Measurements from ENCODE around the gene SYTL3. TPM values are rescaled to one million over a fixed set of nuclear protein-coding genes. Genes with fewer than 3 reads are reported as not detected.
"Not testable (repeated sequence)": the region's sequence is repeated elsewhere in the genome, so short reads cannot be mapped to it uniquely, and the experiment has no call there.

The SYTL3 gene
- total RNA-seq, 1 donor from 2014 or later: 8.7 TPM

- H3K9me3 ChIP-seq: no peaks in the 10 kb centered on the region
- TF ChIP-seq, protein P1, sequence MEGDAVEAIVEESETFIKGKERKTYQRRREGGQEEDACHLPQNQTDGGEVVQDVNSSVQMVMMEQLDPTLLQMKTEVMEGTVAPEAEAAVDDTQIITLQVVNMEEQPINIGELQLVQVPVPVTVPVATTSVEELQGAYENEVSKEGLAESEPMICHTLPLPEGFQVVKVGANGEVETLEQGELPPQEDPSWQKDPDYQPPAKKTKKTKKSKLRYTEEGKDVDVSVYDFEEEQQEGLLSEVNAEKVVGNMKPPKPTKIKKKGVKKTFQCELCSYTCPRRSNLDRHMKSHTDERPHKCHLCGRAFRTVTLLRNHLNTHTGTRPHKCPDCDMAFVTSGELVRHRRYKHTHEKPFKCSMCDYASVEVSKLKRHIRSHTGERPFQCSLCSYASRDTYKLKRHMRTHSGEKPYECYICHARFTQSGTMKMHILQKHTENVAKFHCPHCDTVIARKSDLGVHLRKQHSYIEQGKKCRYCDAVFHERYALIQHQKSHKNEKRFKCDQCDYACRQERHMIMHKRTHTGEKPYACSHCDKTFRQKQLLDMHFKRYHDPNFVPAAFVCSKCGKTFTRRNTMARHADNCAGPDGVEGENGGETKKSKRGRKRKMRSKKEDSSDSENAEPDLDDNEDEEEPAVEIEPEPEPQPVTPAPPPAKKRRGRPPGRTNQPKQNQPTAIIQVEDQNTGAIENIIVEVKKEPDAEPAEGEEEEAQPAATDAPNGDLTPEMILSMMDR (IDR thresholded peaks at IDR 0.05): no peak
- no peak overlapping the region for H3K4me3 ChIP-seq
- DNase-seq (peak; percentile 78), ATAC-seq (peak; percentile 71)
- H3K36me3 ChIP-seq: no peaks in the 10 kb centered on the region
- peak overlapping the region; percentile 61 for H3K27ac ChIP-seq
- intact Hi-C loops (cut with DNase I): no loop called here
- peaks cover 44% of the 10 kb centered on the region for H3K4me1 ChIP-seq
- H3K27me3 ChIP-seq: no peaks in the 10 kb centered on the region
Measured at GRCh38 chr6:158655569-158656450, 6.0 kb downstream of the SYTL3 start.

DNA sequence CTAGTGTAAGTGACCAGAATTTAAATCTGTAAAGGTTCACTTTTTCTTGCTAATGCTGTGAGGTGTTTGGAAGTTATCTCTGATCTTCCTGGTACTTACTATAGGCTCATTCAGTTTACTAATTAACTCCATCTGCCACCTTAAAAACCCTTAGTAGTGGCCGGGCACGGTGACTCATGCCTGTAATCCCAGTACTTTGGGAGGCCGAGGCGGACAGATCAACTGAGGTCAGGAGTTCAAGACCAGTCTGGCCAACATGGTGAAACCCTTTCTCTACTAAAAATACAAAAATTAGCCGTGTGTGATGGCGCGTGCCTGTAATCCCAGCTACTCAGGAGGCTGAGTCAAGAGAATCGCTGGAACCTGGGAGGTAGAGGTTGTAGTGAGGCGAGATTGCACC lies 7.1 kb downstream of the SYTL3 start:
- ATAC-seq; intact Hi-C loops (cut with DNase I): not testable (repeated sequence)

DNA sequence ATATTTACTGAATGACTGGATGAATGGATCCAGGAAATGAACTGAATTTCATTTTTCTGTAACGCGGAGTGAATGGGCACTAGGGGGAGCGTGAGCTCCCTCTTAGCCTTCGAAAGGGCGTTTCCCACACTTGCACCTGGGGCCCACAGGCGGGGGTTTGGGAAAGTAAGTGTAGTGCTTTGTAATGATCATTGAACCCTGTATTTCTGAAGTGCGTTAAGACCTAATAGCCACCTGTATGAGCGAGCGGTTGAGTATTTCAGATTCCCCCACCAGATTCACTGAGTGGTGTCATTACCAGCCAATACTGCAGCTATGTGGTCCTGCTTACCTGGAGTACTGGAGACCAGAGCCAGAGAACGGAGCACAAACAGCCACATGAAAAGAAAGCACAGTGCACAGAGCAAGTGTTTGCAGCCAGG lies 10.5 kb downstream of the SYTL3 start:
- H3K9me3 ChIP-seq: no peaks in the 10 kb centered on the region
- ATAC-seq: peak; percentile 73

More for the DNA sequence above, 7.1 kb downstream of the SYTL3 start:
- peak; percentile 66 for DNase-seq
- H3K4me3 ChIP-seq, H3K27me3 ChIP-seq, H3K27ac ChIP-seq, H3K9me3 ChIP-seq, H3K36me3 ChIP-seq: not testable (repeated sequence)
- H3K4me1 ChIP-seq: peaks cover 44% of the 10 kb centered on the region

DNA sequence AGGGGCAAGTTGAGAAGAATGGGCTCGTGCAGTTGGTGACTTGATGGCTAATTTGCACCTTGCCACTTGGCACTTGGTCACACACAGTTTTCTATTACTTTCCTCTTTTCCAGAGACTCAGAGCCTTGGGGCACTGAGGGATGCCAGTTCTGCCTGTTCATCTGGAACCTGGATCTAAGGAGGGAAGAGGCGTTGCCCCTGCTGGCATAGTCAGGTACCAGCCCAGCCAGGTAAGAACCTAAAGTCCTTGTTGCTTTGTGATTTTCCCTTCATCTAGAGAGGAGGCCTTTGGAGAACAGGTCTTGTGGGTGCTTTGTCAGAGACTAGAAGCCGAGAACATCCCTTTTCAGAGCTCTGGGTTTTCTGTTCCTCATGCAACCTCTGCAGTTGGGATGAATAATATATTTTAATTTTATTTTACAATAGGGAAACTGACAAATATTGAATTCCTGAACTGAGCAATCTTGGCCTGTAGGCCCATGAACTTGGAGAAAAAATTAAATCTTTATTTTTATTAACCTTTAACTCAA lies 11.4 kb downstream of the SYTL3 start:
- no peaks in the 10 kb centered on the region for H3K27me3 ChIP-seq
- intact Hi-C loops (cut with DNase I): no loop called here
- H3K4me1 ChIP-seq: peaks cover 33% of the 10 kb centered on the region
- H3K27ac ChIP-seq: no peak overlapping the region
- no peaks in the 10 kb centered on the region for H3K9me3 ChIP-seq
- no peak overlapping the region for H3K4me3 ChIP-seq
- ATAC-seq (no peak), DNase-seq (no peak)
- H3K36me3 ChIP-seq: no peaks in the 10 kb centered on the region
- TF ChIP-seq, protein P1 (IDR thresholded peaks at IDR 0.05): no peak

More for the DNA sequence above, 10.5 kb downstream of the SYTL3 start:
- intact Hi-C loops (cut with DNase I): no loop called here
- Histone ChIP-seq H3K36me3 (no peaks in the 10 kb centered on the region), H3K4me1 (peaks cover 42% of the 10 kb centered on the region), H3K27ac (no peak overlapping the region), H3K27me3 (no peaks in the 10 kb centered on the region), H3K4me3 (no peak overlapping the region)
- no peak for DNase-seq
- TF ChIP-seq, protein P1 (IDR thresholded peaks at IDR 0.05): peak; percentile 60

GRCh38 chr6:158662607-158662953 lies 12.7 kb downstream of the SYTL3 start:
- Histone ChIP-seq H3K36me3 (no peaks in the 10 kb centered on the region), H3K27me3 (no peaks in the 10 kb centered on the region), H3K9me3 (no peaks in the 10 kb centered on the region), H3K4me3 (peak overlapping the region; percentile 29), H3K4me1 (peaks cover 36% of the 10 kb centered on the region), H3K27ac (peak overlapping the region; percentile 76)
- intact Hi-C loops (cut with DNase I): no loop called here
- TF ChIP-seq, protein P1 (IDR thresholded peaks at IDR 0.05): no peak
- DNase-seq: no peak
- no peak for ATAC-seq

DNA sequence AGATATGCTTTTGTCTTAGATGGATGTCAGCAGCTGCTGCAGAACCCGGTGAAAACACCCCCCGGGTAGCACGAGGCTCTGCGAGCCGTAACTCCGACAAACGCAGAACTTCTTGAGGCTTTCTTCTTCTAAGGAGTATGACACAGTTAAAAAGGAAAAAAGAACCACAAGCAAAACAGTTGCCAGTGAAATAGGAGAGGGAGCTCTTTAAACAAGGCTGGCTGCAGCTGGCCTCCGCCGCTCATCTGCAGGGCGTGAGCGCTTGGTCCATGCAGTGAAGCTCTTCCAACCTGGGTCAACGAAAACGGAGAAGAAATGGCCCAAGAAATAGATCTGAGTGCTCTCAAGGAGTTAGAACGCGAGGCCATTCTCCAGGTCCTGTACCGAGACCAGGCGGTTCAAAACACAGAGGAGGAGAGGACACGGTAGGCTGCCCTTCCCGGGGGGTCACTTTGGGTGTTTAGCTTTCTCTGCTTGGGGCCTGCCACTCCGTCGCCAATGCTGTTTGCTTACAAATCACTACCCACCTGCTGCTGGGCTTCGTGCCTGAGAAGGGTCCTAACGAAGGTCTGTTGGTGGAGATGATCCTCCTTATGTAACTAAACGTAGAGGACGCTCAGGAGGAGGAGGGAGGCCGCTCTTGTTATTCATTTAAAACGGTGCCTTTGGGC lies 13.2 kb downstream of the SYTL3 start:
- Histone ChIP-seq H3K27me3 (no peaks in the 10 kb centered on the region), H3K9me3 (no peaks in the 10 kb centered on the region), H3K36me3 (no peaks in the 10 kb centered on the region), H3K4me1 (peaks cover 41% of the 10 kb centered on the region), H3K27ac (peak overlapping the region; percentile 76), H3K4me3 (peak overlapping the region; percentile 29)
- ATAC-seq (no peak), DNase-seq (no peak)
- intact Hi-C loops (cut with DNase I): no loop called here
- TF ChIP-seq, protein P1 (IDR thresholded peaks at IDR 0.05): no peak
